HG02840 (cell line): ENCODE data around the gene IFIT1B.
A peak's percentile ranks its signal among the peaks of the same experiment; 100 is the strongest.
"Not testable (repeated sequence)": the region's sequence is repeated elsewhere in the genome, so short reads cannot be mapped to it uniquely, and the experiment has no call there.

Source experiments
- ATAC-seq: cut with Tn5 transposase; IDR thresholded peaks from one replicate; pipeline ENCODE4 v1.9.1; 2021; ENCODE audit warnings: mild to moderate bottlenecking, moderate library complexity, moderate number of reproducible peaks; ENCODE audit not compliant: unreplicated experiment, low FRiP score

IFIT1B gene, protein sequence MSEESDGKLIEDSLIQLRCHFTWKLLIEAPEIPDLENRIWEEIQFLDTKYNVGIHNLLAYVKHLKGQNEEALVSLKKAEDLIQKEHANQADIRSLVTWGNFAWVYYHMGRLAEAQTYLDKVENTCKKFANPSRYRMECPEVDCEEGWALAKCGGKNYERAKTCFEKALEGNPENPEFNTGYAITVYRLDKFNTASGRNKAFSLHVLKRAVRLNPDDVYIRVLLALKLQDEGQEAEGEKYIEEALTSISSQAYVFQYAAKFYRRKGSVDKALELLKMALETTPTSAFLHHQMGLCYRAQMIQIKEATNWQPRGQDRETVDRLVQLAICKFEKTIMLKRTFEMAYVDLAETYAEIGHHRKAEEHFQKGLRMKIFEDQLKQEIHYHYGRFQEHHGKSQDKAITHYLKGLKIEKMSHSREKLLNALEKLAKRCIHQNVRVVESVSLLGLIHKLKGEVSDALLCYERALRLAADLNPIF

GRCh38 chr10:89377705-89378637 is at the start of gene IFIT1B:
Gene IFIT1B (plus strand): TSS chr10:89378056. CDS start chr10:89378136, 80 bp downstream.
- no peak for ATAC-seq

DNA sequence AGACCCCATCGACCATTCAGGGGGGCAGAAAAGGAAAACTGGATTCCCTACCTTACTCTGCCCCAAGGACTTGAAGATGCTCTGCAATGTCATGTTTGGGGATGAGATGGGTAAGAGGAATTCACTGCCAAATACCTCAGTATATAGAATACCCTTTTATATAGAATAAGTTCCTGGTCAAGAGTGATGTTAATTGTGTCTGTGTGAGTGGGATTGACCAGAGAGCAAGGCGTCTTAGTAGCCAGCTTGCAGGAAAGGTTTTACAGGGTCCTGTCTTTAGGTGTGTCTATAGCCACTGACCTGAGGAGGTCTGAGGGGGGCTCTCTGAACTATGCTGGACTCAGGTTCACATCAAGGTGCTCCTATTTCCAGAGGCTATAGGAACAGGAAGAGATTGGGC is 48.7 kb upstream of the IFIT1B start:
- no peak for ATAC-seq

DNA sequence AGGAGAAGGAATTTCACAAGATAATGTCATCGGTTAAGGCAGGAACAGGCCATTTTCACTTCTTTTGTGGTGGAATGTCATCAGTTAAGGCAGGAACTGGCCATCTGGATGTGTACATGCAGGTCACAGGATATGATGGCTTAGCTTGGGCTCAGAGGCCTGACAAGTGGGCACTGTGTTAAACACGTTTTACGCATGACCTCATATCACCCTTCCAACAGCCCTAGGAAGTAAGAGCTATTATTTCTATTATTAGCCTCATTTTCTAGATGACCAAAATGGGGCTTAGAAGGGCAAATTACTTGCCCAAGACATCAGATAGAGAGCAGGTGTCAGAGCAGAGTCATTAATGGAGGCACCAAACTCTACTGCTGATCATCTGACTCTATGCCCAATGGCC is 47.8 kb upstream of the IFIT1B start:
- ATAC-seq = not testable (repeated sequence)

- no peak for ATAC-seq
Observed at GRCh38 chr10:89330537-89331212, 47.2 kb upstream of the IFIT1B start.

DNA sequence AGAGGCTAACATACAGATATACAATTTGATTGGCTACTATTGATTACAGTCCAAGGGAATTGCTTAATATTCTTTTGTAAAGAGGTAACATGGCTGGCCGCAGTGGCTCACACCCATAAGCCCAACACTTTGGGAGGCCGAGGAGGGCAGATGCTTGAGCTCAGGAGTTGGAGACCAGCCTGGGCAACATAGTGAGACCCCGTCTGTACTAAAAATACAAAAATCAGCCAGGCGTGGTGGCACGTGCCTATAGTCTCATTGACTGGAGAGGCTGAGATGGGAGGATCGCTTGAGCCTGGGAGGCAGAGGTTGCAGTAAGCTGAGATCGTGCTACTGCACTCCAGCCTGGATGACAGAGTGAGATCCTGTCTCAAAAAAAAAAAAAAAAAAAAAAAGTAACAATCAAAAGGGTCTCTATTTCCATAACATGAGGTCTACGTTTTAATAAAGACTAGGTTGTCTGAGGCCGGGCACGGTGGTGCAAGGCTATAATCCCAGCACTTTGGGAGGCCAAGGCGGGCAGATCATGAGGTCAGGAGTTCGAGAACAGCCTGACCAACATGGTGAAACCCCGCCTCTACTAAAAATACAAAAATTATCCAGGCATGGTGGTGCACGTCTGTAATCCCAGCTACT is 46.3 kb upstream of the IFIT1B start:
- not testable (repeated sequence) for ATAC-seq

- ATAC-seq = peak; percentile 40
Observed at GRCh38 chr10:89332123-89332633, 45.7 kb upstream of the IFIT1B start.

- ATAC-seq = no peak
Observed at GRCh38 chr10:89335226-89335625, 42.6 kb upstream of the IFIT1B start.

DNA sequence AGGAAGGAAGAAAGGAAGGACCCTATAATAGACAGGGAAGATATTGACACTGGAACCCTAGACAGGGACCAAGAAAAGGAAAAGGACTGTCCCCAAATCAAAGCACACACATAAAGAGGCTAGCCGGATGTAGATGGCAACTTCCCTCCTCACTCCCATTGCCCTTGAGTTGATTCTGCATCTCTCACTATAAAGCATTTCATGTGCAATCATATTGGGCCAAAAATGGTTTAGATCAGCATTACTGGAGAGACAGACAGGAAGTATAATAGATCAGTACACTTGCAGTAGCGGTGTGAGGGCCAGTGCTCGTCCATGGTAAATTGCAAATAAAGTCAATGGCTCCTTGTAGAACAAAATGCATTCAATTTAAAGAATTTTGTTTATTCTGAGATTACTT is 41.6 kb upstream of the IFIT1B start:
- no peak for ATAC-seq

GRCh38 chr10:89337484-89337883 is 40.4 kb upstream of the IFIT1B start:
- ATAC-seq = no peak

GRCh38 chr10:89338713-89339112 is 39.1 kb upstream of the IFIT1B start:
- no peak for ATAC-seq

GRCh38 chr10:89339875-89340274 is 38.0 kb upstream of the IFIT1B start:
- no peak for ATAC-seq

DNA sequence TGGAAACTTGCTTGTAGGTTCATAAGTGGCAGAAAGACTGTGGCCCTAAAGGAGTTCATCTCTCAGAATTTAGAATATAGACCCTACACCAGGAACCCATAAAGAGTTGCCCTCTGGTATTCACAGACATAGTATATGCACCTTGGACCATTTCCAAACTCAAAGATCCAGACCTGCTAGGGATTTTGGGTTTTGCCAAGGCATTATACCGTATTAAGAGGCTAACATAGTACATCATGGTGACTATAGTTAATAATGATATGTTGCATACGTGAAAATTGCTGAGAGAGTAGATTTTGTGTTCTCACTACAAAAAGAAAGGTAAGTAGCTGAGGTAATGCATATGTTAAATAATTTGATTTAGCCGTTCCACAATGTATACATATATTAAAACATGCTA is 36.2 kb upstream of the IFIT1B start:
- no peak for ATAC-seq

DNA sequence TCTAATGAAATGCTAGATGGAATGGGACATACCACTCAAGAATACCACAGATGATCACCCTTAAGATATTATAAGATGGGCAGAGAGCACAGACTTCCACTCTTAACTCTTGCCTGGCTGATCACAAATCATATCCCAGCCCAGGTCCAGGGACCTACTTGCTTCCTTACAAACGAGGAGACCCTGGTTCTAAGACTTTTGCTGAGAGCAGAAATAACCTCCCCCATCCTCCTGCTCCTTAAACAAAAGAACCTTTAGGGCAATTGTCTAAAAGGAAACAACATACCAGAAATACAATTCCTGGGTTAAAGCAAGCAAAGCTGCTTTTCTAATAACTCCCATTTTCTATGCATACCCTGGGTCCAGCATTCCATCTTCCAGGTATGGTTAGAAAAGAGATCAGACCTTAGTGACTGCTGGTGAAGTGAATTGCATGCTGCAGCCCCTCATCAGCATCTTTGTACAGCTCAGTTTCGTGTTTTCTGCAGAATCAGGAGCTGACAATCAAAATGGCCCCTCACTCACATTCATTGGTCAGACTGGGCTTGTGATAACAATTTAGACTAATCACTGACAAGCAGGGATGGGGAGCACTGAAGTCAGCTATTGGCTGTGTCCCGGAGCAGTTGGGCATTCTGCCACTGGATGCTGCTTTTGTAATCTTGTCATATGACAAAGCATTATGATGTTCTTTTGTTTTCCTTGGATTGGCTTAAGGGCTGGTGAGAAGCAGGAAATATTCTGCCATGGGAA is 35.5 kb upstream of the IFIT1B start:
- ATAC-seq = no peak

GRCh38 chr10:89343089-89343767 is 34.6 kb upstream of the IFIT1B start:
- ATAC-seq = no peak

- ATAC-seq = no peak
Observed at GRCh38 chr10:89344156-89344555, 33.7 kb upstream of the IFIT1B start.

DNA sequence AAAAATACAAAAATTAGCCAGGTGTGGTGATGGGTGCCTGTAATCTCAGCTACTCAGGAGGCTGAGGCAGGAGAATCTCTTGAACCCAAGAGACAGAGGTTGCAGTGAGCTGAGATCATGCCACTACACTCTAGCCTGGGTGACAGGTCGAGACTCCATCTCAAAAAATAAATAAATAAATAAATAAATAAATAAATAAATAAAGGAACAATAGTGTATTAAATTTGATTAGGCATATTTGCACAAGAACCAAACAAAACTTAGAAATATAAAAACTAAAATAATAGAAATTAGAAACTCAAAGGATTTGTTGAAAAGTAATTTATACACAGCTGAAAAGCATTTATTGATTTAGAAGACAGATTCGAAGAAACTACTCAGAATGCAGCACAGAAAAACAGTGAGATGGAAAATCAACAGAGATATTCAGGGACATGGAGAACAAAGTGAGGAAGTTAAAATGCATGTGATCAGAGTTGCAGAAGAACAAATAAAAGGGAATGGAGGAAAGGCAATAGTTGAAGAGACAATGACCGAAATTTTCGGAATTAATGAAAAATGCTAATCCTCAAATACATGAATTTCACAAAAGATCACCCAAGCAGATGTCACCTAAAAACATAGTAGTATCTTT is 32.4 kb upstream of the IFIT1B start:
- no peak for ATAC-seq

DNA sequence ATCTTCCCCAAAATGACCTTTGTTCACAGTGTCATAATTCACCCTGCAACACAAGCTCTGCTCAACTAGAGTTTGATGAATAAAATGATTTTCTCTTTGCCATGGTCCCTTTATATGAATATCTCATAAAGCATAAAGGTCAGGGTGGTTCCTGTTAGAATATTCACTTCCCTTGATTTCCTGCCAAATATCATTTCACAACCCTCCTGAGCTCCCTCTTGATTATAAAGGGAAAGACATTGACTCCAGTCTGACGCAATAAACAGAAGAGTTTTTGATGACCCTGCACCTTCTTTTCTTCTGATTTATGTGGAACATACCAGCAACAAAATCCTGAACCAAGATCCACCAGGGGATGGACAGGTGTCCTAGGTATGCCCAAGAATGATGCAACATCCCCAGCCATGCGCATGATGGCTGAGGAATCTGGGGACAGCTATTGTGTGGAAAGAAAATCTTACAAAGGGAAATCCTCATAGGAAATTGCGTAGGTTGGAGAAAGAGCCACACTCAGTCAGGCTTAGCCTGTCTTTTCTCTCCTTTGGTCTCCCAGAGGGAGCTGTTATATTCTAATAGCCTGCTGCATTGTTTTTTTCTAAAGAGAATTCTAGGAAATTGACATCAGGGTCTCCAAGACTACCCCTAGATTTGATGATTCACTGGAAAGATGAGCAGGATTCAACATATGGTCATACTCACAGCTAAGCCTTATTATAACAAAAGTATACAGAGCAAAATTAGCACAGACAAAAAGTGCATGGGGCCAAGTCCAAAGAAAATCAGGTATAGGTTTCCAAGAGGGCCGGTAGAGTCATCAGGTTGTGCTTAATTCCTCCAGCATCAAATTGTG is 31.2 kb upstream of the IFIT1B start:
- no peak for ATAC-seq
